Activated CD4-positive, alpha-beta T cell treated with anti-CD3 and anti-CD28 coated beads, Interleukin-2, amount 50 U/mL, for 4 hours (primary cell): Measurements from ENCODE around the gene SLC8B1.

ENCODE experiments used
- DNase-seq, 2 experiments: peaks; one replicate each; pipeline ENCODE4 v3.0.0-alpha.2; 2020

SLC8B1 gene

DNA sequence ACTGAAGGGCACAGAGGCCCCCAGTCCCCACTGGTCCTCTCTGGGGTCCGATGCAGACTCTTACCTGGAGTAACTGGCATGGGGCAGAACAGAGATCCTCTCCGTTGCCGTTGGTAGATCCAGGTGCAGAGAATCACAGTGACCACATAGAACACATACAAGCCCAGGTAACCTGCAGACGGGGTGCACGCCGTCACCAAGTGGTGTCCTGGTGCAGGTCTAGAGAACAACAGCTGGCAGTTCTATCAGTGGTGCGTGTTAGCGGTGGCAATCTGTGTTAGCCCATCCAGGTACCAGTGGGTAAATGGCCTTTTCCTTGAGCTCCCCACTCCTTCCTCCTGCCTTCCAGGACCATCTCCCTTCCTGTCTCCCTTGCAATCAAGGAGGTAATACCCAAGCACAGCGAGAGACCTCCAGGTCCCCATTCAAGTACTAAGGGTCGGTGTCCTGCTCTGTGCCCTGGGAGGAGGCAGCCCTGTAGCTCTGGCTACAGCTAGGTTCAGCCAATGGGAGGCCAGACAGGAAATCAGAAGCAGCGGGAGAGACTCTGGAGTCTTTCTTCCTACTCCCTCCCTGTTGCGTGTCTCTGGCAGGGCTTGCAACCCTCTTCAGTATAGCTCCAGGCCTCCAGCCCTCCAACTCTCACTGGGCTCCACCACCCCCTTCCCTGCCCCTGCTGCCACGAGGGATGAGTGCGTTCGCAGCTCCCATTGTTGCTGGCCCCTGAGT is 15.8 kb downstream of the SLC8B1 start:
- DNase-seq: no peak

DNA sequence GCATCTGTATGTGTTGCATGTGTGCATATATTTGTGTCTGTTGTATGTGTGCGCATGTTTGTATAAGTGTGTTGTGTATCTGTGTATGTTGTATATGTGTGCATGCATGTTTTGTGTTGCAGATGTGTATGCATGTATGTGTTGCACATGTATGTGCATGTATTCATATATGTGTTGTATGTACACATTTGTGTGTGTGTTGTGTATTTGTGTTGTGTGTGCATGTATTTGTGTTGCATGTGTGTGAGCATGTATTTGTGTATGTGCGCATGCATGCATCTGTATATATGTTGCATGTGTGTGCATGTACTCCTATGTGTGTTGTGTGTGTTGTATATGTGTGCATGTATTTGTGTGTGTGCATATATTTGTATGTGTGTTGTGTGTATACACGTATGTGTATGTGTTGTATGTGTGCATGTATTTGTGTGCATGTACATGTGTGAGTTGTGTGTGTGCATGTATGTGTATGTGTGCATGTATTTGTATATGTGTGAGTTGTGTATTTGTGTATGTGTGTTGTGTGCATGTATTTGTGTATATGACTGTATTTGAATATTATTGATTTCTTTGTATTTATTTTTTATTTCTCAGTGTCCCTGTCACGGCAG is 16.8 kb downstream of the SLC8B1 start:
- no peak for DNase-seq

DNA sequence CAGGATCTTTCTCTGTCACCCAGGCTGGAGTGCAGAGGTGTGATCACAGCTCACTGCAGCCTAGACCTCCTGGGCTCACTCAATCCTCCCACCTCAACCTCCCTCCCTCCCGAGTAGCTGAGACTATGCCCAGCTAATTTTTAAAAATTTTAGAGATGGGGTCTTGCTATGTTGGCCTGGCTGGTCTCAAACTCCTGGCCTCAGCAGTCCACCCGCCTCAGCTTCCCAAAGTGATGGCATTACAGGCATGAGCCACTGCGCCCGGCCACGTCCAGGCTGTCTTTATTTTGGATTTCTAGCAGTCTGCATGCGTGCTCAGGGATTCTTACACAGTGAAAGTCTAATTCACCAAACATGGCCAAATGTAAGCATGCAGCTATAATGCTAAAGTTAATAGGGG is 17.8 kb downstream of the SLC8B1 start:
- no peak for DNase-seq

DNA sequence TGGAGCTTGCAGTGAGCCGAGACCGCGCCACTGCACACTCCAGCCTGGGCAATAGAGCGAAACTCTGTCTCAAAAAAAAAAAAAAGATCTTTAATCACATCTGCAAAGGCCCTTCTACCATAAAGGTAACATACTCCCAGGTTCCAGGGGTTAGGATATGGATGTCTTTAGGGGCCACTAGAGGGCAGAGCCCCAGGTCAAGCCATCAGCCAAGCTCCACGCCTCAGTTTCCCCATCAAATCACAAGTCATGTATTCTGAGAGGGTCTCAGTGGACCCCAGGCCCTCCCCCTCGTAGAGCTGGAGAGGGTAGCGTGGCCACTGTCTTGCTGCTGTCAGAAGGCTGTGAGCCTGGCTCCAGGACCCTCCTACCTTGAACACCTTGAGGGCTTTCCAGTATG is 18.8 kb downstream of the SLC8B1 start:
- DNase-seq: no peak

DNA sequence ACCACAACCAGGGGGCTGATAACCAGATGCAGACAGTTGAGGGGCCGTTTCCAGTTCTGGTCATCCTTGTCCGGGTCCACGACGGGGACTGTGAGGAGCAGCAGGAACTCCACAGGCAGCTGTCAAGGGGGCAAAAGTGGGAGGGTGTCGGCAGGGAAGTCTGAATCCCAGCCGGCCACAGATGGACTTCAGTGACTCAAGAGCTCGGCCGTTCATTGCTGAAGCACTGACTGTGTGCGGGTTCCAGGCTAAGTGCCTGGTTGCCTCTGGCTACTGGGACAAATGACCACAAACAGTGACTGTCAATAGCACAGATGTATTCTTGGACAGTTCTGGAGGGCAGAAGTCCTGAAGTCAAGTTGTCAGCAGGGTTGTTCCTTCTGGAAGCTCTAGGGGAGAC is 19.6 kb downstream of the SLC8B1 start:
- no peak for DNase-seq

DNA sequence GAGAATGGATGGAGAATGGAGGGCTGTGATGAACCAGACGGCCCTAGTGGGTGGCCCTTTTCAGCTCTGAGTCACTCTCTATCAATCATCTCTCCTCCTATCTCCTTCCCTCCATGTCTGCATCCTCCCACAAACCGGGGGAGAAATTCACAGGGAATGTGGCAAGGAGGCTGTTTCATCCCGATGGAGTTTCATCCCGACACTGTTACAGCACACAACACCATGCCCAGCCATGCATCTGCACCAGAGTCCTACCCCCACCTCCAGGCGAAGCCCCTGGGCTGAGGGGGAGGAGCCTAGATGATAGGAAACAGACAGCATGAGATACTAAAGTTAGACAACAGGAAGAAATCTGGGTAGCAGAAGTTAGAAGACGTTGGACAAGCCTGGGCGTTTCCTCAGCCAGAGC is 20.8 kb downstream of the SLC8B1 start:
- DNase-seq: no peak

DNA sequence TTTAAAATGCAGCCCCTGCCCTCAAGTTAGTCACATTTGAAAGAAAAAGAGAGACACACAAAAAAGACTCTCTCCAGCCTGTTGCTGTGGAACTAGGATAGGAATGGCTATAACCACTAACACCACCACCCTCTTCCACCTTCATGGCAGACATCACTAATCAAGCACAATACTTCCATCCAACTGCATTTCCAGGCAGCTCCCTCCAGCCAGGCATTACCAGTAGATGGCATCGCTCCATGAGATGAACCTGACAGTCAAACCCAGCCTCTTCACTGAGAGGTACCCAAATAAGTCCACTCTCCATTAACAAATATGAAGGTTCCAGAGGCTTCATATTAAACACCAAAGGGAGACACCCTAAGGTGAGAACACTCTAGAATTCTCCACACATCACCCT is 24.4 kb downstream of the SLC8B1 start:
- no peak for DNase-seq

DNA sequence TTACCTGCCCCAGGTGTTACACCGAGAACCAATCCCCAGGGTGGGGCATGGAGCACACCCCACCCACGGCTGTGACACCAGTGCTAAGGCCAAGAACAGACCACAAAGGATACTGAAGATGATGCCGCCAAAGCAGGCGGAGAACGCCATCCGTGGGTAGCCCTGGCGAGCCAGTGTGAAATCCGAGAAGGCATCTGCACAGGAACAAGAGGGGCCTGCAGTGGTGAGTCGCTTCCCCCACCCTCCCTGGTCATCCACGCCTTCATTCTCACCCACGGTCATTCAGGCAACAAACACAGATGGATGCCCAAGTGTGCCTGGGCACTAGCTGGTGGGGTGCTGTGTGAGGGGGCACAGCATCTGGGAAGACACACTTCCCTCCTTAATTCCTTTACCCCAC is 28.5 kb downstream of the SLC8B1 start:
- DNase-seq: no peak

DNA sequence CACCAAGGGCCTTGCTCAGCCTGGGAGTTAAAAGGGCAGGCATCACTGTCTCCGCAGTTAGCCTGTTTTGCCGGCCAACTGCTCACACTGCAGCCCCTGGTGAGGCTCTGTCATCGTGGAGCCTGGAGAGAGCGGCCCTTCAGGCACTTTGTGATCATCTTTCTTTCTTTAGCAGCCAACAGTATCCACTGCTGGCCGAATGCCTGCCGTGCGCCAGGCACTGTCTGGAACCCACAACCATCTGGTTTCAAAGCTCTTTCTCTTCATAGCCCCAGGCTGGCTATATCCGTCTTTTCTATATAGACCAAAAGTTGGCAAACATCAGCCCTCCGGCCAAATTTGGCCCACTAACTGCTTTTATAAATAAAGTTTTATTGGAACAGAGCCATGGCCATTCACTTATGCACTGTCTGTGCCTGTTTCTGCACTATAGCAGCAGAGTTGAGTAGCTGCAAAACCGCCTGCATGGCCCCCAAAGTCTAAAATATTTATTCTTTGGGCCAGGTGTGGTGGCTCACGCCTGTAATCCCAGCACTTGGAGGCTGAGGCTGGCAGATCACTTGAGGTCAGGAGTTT is 29.5 kb downstream of the SLC8B1 start:
- DNase-seq: no peak

DNA sequence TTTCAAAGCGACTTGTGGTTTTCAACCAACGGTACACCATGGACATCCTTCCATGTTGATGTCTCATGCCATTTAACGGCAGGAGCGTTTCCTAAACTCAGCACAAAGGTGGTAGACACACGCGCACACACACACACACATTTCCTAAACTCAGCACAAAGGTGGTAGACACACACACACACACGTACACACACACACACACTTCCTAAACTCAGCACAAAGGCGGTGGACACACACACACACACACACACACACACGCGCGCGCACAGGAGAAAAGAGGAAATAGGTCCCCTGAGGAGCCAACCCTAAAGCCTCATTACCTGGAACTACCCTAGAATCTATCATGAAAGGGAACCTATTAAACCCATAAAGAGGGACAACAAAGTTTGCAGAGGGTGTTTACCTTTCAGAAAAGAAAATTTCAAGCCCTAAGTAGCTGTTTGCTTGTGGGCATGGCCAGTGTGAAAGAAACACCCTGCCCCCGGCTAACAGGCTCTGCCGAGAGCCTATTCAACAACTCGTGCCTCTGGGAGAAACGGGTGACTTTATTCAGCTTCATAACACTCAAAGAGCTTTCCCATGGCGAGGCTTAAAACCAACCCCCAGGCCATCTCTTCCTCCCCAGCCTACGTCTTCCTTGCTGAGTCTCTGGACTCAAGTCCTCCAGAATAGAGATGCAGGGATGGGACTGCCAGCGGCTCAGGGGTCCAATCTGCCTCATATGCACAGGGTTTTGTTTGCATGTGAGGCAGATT is 31.8 kb downstream of the SLC8B1 start:
- no peak for DNase-seq

DNA sequence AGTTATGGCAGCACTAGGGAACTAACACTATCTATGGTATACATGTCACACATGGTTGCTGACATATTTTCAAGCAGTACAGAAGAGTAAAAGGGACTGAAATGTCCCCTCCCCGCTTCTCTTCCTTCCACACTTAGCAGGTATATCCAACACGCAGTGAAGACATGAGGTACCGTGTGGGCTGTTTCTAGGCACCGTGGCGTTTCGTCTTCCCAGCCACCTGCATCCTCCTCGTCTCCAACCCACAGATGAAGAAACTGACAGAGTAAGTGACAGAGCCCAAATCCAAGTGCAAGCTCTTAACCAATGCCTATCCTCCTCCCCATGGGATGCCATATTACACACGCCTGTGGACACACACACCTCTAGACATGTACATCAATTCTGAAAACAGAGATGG is 32.4 kb downstream of the SLC8B1 start:
- DNase-seq: no peak

DNA sequence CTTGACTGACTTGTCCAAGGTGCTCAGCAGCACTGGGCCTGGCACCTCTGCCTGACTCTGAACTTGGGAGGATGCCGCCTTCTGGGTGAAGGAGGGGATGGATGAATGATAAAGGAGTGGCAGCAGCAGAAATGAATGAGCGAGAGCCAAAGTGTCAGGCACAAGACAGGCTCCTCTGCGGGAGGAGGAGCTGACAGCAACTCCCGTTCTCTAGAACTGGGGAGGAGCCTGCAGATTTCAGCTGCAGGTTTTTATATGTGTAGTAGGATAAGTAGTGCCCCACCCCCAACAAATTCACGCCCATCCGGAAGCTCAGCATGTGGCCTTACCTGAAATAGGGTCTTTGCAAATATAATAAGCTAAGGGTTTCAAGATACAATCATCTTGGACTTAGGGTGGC is 33.1 kb downstream of the SLC8B1 start:
- DNase-seq: no peak

DNA sequence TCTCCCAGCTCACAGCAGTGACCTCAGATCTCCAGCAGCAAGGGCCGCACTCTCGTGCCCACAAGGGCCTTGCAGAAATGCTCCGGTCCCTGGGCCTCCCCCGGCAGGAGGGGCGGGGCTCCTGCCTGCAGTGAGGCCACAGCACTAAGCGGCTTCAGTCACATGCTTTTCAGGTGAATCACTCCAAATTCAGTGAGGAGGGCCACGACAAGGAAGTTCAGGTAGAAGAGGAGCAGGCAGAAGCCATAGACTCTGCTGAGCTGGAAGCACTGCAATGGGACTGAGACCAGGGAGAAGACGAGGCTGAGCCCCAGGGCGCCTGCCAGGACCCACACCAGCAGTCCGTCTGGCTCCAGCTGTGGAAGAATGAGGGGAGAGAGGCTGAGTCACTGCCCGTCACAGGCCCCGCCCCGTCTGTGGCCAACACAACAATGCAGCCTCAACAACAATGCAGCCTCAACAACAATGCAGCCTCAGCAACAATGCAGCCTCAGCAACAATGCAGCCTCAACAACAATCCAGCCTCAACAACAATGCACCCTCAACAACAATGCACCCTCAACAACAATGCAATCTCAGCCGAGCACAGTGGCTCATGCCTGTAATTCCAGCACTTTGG is 35.2 kb downstream of the SLC8B1 start:
- no peak for DNase-seq

DNA sequence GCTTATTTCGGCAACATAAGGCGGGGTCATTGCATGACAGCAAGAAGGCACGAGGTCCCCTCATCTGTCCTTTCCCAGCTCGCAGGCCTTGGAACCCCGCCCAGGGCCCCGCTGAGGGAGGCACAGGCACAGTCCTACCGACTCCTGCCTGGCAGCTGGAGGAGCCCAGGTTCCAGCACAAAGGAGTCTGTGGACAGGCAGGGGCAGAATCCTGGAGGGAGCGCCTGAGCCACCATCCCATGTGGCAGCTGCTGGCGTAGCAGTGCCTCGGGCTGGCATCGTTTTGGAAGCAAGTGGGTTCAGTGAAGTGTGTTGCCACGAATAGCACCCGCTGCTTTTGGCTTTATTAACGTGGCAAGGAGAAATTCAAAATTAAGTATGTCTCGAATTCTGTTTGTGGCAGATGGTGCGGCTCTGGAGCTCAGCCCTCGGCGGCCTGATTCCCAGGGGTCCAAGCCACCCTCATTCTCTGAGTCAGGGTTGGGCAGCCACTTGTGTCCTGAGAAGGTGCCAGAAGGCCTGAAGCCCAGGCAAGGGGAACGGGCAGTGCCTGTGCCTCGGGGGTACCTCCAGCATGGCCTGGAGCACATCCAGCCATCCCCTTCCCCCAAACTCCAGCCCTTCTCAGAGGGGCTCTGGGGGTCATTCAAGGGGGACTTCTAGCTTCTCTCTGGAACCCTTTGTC is 35.9 kb downstream of the SLC8B1 start:
- no peak for DNase-seq

DNA sequence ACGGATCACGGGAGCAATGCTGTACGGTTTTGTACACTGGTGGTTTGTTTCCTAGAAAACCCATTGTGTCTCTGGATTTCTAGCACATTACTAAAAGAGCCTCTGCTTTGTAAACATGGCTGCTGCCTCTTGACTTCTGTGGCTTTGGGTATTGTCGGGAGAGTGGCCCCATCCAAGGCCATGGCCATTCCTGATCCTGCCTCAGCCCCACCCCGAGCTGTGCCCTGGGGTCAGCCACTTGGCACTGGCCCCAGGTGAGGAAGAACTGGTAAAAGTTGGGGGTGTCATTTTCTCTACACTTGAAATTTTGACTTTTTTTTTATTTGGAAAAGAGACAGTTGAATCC is 36.5 kb downstream of the SLC8B1 start:
- DNase-seq: no peak

DNA sequence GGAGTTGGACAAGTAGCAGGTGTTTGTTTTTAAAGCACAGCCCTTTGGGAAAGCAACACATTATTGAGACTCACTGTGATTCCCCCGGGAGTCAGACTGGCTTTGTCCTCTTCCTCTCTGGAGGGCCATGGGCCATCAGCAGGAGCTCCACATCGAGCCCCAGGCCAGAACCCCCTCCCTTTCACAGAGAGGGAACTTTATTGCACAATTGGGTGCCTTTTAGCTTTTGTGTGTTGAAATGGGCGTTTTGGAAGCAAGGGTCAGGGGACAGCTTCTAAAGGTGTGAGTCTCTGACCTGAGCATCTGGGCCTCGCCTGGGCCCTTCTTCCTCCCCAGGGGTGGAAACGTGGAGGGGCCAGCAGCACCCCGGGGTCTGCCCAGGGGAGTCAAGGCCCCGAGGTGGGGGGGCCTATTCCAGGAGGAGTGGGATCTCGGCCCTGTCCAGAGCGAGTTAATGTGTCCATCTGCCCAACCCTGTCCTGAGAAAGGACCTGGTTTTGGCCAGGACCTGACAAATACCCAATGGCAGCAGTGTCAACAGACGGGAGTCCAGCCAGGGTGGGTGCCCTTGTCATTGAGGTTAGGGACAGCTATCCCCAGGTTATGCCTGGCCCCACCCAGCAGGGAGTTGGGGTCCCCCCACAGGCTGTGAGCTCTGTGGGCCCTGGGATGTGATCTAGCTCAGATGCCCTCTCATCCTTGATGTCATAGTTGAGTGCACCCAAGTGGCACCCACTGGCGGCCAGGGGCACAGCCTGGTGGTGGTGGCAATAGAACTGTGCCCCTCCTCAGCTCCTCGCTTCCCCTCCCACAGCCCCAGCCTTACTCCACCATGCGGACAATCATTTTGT is 37.1 kb downstream of the SLC8B1 start:
- DNase-seq: no peak

DNA sequence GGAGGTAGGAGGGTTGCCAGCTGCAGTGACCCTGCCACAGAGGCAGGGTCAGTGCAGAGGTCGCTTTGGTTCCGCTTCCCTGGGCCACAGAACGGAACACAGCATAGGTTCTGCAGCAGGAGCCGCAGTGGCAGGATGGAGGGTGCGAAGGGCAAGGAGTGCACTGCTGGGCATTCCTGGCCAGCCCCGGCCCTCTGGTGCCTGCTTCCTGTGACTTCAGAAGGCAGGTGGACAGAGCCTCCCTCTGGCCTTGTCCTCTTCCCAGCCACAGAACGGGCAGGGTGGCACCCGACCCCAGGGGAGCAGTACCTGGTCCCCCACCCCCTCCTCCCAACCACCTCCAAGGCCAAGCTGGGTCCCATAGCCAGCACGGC is 37.7 kb downstream of the SLC8B1 start:
- DNase-seq: no peak

DNA sequence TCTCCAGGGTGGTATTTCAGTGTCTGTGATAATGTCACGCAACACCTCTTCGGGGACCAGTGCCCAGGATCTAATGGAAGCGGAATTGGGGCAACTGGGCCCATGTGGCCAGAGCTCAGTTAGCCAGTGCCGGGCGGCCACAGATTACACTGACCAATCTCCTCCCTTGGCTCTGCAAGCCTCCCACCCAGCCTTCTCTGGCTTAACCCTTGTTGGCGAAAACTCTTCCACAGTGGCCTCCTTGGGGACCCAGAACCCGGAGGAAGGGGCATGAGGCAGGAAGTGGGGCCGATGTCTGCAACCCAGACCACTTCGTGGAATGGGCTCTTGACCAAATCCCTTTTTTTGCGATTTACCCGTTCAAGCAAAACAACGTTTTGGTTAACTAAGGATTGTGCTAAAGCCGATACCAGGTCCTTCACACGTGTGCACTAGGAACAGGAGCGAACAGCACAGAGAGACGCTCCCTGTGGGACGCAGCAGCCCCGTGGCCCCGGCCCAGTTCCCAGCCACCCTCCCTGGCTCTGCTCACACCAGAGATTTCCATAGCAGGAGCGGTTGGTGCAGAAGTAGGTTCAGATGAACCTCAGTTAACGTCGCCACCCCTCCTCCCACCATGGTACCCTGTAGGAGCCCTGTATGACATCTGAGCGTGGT is 38.2 kb downstream of the SLC8B1 start:
- DNase-seq: no peak

DNA sequence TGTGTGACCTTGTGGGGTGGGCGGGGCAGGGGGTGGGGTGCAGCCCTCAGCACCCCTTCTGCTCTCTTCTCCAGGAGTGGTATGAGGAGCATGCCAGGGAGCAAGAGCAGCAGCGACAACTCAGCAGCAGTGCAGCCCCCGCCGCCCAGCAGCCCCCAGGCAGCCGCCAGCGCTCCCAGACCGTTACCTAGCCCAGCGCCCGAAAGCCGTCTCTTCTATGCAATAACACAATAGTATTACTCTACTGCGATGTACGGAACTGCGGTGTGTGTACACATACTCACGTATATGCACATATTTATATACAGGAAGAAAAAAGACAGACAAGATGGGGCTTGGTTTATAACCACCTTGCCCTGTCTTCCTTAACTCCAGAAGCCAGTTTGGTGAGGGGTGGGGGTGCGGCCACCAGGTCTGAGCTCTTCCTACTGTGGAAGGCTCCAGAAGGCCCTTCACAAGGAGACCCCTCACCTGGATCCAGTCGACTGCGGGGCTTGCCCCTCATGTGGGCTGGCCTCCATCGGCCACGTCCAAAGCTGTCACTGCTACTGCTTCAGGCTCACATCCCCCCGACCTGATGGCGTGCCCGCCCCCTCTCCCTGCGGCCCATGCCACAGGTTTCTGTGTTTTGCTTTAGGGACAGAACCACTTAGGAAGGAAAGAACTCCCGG is 38.9 kb downstream of the SLC8B1 start:
- no peak for DNase-seq

DNA sequence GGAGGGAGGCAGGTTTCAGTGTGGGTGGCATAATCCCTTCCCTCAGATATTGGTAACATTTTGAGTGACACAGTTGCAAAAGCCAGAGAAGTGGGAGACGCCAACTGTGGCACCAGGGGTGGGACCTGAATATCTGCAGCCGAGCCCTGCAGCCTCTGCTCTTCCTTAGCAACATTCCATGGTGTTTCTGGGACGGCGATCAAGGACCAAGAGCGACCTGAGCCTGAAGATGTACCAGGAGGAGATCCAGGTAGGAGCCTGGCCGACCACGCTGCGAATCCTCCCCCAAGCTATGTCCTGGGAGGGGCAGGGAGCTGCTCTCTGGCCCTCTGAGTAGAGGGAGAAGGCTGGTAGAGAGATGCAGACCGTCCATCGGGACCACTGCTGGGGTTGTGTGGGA is 41.8 kb downstream of the SLC8B1 start:
- DNase-seq: no peak

DNA sequence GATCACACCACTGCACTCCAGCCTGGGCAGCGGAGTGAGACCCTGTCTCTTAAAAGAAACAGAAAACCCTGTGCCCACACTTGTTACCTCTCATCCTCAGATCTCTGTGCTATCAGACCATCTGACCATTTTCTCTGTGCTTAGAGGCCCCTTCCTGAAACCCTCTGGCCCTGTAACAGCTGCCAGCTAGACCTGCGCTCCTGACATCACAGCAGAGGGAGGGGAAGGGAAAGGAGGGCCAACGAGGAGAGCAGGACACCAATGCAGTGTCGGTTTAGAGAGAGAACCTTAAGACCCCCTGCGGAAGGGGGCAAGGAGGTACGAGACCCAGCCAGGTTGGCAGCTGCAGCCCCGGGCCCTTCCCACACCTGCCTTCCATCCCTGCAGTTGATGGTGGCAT is 42.4 kb downstream of the SLC8B1 start:
- no peak for DNase-seq
